OCI-LY3 (cell line): ENCODE data around the gene NPHP4.

Source experiments
- CTCF ChIP-seq: fragments of 200-600, 300-600 bp; sonication (generic); IDR thresholded peaks from 2 replicates; pipeline ENCODE4 v1.5.1; 2014; ENCODE audit warnings: antibody characterized with exemption, low read length, low read depth
- EZH2phosphoT487 ChIP-seq: fragments of 200-600 bp; shearing (Covaris generic); IDR thresholded peaks from 2 replicates; pipeline ENCODE4 v1.6.1; 2018; ENCODE audit warnings: antibody characterized with exemption, mixed run types, low read depth

GRCh38 chr1:5941671-5942070, 50.6 kb downstream of the NPHP4 start:
- TF ChIP-seq CTCF (no peak), EZH2phosphoT487 (no peak)
